Measurements from ENCODE around the gene HHATL. TPM values are rescaled to one million over a fixed set of nuclear protein-coding genes. Genes with fewer than 3 reads are reported as not detected.

HHATL gene
- polyA plus RNA-seq, 1 experiment: not detected

- peaks cover 13% of the 10 kb centered on the region for H3K27me3 ChIP-seq (ENCODE audit: control insufficient read depth, insufficient read depth, low read length)
- CTCF ChIA-PET: no interaction called here
- no peak for TF ChIP-seq CTCF (IDR thresholded peaks at IDR 0.05; ENCODE audit: low read depth, low read length)
- no peaks in the 10 kb centered on the region for H3K9me3 ChIP-seq (ENCODE audit: control insufficient read depth, insufficient read depth, low read length)
- DNase-seq (ENCODE audit: low read depth, low spot score): no peak
- POLR2A ChIA-PET: interaction anchor here (0.5 kb wide), 1 partner anchor 100 kb away, joined by 3 read pairs; no protein-coding TSS in a partner anchor
- H3K27ac ChIP-seq (ENCODE audit: low read depth, low read length): no peak overlapping the region
- no peak overlapping the region for H3K4me3 ChIP-seq (ENCODE audit: low read depth, low read length)
Observed at GRCh38 chr3:42700366-42701288, 2.0 kb downstream of the HHATL start.

- no peak for DNase-seq (ENCODE audit: low read depth, low spot score)
- Histone ChIP-seq H3K9me3 (ENCODE audit: control insufficient read depth, insufficient read depth, low read length) (no peaks in the 10 kb centered on the region), H3K4me3 (ENCODE audit: low read depth, low read length) (no peak overlapping the region), H3K27ac (ENCODE audit: low read depth, low read length) (no peak overlapping the region), H3K27me3 (ENCODE audit: control insufficient read depth, insufficient read depth, low read length) (peaks cover 13% of the 10 kb centered on the region)
- TF ChIP-seq CTCF (IDR thresholded peaks at IDR 0.05; ENCODE audit: low read depth, low read length): no peak
- CTCF ChIA-PET: no interaction called here
- POLR2A ChIA-PET: no interaction called here
Observed at GRCh38 chr3:42699511-42699971, 3.1 kb downstream of the HHATL start.

- ChIA-PET CTCF (no interaction called here), POLR2A (no interaction called here)
- DNase-seq (ENCODE audit: low read depth, low spot score): no peak
- Histone ChIP-seq H3K27me3 (ENCODE audit: control insufficient read depth, insufficient read depth, low read length) (peaks cover 15% of the 10 kb centered on the region), H3K27ac (ENCODE audit: low read depth, low read length) (no peak overlapping the region), H3K4me3 (ENCODE audit: low read depth, low read length) (no peak overlapping the region), H3K9me3 (ENCODE audit: control insufficient read depth, insufficient read depth, low read length) (no peaks in the 10 kb centered on the region)
- TF ChIP-seq CTCF (IDR thresholded peaks at IDR 0.05; ENCODE audit: low read depth, low read length): no peak
Observed at GRCh38 chr3:42698911-42699230, 3.7 kb downstream of the HHATL start.

DNA sequence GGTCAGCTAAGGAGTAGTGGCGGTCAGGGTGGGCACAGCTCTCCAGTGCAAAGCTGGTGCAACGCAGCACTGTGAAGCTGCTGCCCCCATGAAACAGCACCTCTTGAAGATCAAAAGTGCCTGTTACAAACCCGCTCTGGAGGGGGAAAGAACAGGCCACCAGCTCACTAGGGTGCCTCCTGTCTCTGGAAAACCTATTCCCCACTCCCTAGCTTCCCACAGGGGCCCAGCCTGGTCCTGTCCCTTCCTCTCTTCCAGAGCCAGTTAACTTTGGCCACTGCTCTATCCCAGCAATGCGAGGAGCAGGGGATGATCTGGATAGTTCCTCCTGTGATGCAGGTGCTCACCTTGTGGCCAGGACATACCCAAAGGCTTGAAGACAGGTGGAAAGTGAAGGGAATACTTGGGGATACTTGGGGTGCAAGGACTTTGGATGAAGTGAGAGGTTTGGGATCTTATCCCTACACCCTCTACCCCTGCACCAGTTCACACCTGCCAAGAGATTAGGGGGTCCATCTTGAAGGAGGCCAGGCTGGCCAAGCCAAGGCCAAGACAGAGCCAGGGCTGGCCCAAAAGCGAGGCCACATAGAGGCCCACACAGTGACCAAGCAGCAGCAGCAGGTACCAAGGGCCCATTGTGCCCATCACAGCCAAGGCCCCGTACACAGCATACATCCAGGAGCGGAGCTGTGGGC lies 4.2 kb downstream of the HHATL start:
- ChIA-PET POLR2A (no interaction called here), CTCF (no interaction called here)
- TF ChIP-seq CTCF (IDR thresholded peaks at IDR 0.05; ENCODE audit: low read depth, low read length): no peak
- no peaks in the 10 kb centered on the region for H3K9me3 ChIP-seq (ENCODE audit: control insufficient read depth, insufficient read depth, low read length)
- no peak overlapping the region for H3K4me3 ChIP-seq (ENCODE audit: low read depth, low read length)
- peaks cover 18% of the 10 kb centered on the region for H3K27me3 ChIP-seq (ENCODE audit: control insufficient read depth, insufficient read depth, low read length)
- no peak overlapping the region for H3K27ac ChIP-seq (ENCODE audit: low read depth, low read length)
- DNase-seq (ENCODE audit: low read depth, low spot score): no peak

Data from AG04450 (cell line).